ENCODE results near the gene HDLBP.

HDLBP gene

DNA sequence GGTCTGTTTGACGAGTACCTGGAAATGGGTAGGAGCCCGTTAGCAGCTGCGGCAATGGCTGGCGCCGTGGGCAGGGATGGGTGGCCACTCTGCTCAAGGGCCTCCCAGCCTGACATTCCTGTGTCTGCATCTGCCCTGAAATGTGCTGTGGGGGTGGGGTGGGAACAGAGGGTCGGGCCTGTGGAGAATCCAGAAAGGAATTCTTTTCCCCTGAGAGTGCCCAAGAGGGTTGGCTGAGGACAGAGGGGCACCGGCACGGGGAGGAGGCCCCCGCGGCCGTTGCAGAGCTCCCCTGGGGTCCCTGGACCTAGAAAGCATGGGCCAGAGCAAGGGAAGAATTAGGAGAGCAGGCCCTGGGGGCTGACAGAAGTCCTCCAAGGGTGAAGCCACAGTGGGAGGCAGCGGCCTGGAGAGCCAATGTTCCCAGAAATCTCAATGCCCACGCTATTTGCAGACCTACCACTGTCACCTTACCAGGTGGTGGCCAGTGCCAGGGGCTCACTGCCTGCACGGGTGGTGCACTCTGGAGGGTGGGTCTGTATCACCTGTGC lies 99.2 kb downstream of the HDLBP start:
- FAIRE-seq (no peak), DNase-seq (ENCODE audit: low spot score) (no peak)

DNA sequence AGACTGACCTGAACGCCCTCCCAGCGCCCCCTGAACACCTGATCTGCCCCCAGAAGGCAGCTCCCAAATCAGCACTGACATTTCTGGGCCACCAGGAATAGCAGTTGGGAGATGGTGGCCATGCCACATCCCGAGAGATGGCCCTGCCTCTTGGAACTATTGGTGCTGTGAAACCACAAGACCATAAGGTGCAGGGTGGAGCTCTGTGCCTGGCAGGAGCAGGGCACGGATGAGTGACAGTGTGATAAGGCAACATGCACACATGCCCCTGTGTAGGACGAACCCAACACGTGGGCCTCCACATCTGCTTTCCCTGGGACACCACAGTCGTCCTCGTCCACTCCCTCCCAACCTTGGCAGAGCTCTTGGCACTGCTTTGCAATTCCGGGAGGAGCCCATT lies 100.1 kb downstream of the HDLBP start:
- no peak for FAIRE-seq
- DNase-seq (ENCODE audit: low spot score), result no peak

DNA sequence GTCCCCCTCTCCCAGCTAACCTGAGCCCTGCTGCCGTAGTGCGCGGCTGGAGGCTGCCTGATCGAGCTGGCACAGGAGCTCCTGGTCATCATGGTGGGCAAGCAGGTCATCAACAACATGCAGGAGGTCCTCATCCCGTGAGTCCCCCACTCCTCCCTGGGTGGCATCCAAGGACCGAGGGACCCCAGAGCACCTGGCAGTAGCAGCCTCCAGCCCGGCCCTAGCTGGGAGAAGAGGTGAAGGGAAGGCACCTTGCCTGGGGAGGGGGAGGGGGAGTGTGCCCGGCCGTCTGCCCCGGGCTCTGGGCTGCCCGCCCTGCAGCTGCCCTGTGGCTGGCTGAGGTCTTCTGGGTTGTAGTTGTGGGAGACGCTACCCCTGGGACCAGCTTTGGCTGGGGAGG lies 100.7 kb downstream of the HDLBP start:
- FAIRE-seq (no peak), DNase-seq (ENCODE audit: low spot score) (no peak)

DNA sequence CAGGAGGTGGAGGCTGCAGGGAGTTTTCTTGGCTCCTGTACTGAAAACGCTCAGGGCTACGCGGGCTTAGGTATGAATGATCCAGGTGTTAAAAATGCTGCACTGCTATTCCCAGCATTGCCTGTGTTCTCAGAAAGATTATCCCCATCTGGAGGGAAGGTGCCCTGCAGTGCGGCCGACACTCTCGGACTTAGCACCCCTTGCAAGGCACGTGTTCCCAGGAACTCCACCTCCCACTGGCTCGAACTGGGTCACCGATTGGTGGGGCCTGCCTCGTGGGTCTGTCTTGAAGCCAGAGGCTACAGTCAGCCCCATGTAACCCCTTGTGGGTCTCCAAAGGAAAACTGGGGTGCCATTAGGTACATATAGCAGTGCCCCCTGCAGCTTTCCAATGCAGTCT lies 101.3 kb downstream of the HDLBP start:
- FAIRE-seq (no peak), DNase-seq (ENCODE audit: low spot score) (no peak)

DNA sequence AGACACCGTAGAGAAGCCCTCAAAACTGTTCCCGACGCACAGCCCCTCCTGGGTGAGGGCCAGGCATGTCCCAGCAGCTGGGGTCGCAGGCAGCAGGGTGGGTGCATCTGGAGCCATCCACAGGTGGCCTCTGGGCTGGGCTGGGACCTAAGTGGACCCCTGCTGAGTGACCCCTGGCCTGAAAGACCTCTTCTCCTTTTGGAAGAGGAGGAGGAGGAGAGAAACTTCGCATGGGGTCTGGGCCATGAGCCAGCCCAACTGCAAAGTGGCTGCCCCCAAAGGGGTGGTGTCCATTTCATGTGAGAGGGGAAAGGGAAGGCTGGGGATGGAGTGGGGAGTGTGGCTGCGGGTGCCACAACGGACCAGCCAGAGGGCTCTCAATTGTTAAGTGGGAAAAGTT lies 101.9 kb downstream of the HDLBP start:
- FAIRE-seq, result no peak
- DNase-seq (ENCODE audit: low spot score), result no peak

DNA sequence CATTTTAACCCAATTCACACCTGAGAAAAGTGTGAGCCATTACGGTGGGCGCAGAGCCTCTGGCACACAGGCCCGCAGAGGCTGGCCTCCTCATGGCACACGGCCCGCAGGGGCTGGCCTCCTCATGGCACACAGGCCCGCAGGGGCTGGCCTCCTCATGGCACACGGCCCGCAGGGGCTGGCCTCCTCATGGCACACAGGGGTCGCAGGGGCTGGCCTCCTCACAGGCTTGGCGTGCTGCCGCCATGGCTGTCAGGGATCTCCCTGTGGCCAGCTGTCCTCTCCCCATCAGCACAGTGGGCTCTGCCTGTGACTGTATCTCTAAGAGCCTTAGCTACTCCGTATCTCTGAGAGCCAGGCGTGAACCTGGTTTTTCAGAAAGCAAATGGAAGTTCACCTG lies 102.4 kb downstream of the HDLBP start:
- FAIRE-seq, result no peak
- DNase-seq (ENCODE audit: low spot score), result no peak

DNA sequence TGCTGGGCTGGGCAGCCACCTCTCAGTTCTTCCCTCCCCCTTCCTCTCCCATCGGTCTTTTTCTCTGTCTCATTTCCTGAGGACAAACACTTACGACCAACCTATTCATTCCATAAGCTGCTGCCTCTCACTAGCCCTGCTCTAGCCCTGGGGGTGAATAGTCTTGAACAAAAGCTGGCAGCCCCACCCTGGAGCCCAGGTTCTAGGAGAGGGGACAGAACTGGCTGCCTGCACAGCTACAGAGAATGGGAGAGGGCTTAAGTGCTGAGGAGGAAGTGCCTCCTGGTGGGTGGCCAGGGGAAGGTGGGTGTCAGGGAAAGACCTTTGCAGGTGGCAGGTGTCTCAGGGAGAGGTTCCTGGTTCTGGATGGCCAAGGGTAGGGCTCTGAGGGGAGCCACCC lies 104.2 kb downstream of the HDLBP start:
- no peak for FAIRE-seq

DNA sequence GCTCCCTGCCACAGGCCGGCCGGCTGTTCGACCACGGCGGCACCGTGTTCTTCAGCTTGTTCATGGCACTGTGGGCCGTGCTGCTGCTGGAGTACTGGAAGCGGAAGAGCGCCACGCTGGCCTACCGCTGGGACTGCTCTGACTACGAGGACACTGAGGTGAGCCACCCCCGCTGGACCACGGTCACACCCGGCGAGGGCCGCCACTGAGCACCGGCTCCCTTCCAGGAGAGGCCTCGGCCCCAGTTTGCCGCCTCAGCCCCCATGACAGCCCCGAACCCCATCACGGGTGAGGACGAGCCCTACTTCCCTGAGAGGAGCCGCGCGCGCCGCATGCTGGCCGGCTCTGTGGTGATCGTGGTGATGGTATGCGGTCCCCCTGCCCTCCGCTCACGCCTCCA lies 106.2 kb downstream of the HDLBP start:
- DNase-seq (ENCODE audit: low spot score), result no peak
- no peak for FAIRE-seq

More for the DNA sequence above, 104.2 kb downstream of the HDLBP start:
- DNase-seq (ENCODE audit: low spot score), result no peak

DNA sequence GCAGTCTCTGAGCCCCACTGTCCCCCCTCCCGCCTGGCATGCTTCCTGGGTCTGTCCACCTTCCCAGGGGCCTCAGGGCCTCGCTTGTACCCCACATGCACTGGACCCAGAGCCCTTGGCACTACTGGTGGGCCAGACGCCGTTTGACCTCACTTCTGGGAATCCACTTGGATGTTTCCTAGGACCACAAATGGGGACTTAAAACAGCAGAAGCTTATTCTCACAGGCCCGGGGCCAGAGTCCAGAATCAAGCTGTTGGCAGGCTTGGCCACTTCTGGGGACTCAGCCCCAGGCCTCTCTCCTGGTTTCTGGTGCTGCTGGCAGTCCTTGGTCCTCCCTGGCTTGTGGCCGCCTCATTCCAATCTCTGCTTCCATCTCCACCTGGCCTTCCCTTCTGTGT lies 107.4 kb downstream of the HDLBP start:
- no peak for DNase-seq (ENCODE audit: low spot score)

DNA sequence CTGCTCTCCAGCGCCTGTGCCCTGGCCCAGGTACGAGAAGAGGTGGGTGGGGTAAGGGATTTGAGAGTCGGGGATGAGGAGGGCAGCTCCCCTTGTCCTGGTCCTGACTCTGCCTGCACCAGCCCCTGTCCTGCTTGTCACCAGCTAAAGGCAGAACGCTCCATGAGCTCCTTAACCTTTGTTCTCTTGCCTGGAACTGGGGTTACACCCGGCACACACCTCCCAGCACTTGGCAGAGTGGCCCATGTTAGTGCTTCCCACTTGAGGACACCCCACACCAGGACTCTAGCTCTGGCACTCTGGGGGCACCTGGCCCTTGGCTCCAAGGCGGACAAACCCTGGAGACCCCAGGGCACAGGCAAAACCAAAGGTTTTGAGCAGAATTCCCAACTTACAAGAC lies 107.8 kb downstream of the HDLBP start:
- FAIRE-seq (no peak), DNase-seq (ENCODE audit: low spot score) (no peak)

More for the DNA sequence above, 107.4 kb downstream of the HDLBP start:
- no peak for FAIRE-seq

DNA sequence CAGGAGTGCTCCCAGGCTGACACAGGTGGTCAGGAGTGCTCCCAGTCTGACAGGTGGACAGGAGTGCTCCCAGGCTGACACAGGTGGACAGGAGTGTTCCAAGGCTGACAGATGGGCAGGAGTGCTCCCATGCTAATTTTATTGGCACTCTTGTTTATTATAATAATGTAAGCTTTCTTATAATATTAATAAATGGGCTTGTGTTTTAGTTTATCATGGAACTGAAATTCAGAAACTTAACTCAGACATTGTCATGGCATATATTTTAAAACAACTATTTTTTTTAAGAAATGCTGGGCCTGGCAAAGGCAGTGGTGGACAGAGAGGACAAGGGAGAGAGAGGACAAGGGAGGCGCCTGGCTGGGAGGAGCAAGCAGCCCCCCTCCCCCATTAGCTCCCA lies 108.3 kb downstream of the HDLBP start:
- DNase-seq (ENCODE audit: low spot score) (no peak), FAIRE-seq (no peak)

DNA sequence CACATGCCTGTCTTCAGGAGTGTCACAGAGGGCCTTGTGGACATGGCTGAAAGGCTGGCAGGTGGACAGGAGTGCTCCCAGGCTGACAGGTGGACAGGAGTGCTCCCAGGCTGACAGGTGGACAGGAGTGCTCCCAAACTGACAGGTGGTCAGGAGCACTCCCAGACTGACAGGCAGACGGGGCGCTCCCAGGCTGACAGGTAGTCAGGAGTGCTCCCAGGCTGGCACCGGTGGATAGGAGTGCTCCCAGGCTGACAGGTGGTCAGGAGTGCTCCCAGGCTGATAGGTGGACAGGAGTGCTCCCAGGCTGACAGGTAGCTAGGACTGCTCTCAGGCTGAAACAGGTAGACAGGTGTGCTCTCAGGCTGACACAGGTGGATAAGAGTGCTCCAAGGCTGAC lies 110.4 kb downstream of the HDLBP start:
- DNase-seq (ENCODE audit: low spot score) (no peak), FAIRE-seq (no peak)

DNA sequence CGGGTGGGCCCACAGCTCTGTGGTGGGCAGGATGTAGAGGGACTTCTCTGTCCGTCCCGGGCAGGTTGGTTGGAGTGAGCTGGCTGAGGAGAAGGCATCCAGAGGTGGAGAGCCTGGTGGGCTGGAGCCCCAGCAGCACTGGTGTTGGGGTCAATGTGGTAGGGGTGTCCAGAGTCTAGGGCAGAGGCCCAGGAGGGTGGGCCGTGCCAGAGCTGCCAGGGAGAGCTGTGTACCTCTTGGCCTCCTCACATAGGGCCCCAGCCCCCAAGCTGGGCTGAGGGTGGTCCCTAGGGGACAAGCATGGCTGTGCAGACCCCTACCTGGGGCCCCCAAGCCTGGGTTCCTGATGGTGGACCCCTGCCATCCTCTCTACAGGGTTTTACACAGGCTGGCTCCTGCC lies 111.0 kb downstream of the HDLBP start:
- DNase-seq (ENCODE audit: low spot score) (no peak), FAIRE-seq (no peak)

DNA sequence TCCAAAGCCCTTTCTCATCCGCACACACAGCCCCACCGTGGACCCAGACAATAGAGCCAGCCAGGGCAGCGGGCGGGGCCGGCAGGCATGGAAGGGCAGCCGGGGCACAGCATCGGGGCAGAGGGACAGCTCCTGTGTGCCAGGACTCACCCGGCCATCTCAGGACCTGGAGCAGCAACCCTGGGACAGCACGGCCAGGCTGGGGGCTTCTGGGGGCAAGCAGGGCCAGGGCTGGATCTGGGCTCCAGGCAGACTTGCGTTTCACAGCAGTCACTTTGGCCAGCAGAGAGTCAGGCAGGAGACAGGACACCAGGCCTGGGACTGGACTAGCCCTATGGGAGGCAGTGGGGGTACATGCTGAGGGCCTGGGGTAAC lies 111.5 kb downstream of the HDLBP start:
- no peak for FAIRE-seq
- DNase-seq (ENCODE audit: low spot score), result no peak

DNA sequence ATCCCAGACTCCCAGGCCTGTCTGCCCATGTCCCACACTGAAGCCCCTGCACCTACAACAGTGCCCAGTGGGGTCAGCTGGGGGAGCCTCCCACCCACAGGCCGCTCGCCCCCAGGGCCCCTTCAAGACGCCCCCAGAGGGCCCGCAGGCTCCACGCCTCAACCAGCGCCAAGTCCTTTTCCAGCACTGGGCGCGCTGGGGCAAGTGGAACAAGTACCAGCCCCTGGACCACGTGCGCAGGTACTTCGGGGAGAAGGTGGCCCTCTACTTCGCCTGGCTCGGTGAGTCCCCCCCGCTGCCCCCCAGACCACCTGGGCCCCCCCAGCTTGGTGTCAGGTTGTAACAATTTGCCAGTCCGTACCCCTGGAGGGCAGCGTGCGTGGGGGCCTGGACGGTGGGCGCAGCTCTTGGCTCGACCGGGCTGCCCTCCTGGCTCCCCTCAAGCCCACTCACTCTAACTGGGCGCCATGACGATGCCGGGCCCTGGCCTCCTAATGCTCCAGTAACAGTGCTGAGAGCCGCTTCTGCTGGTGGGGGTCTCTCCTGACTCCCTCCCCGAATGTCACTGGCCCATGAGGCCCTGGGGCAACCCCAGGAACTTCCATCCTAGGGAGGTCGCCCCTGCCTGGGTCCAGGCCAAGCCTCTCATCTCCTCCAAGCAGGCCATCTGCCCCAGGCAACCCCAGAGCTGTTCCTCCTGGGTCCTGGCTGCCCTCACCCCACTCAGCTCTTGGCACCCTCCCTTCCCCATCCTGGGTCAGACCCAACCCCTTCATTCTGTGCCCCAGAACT lies 112.1 kb downstream of the HDLBP start:
- FAIRE-seq, result no peak
- DNase-seq (ENCODE audit: low spot score), result no peak

DNA sequence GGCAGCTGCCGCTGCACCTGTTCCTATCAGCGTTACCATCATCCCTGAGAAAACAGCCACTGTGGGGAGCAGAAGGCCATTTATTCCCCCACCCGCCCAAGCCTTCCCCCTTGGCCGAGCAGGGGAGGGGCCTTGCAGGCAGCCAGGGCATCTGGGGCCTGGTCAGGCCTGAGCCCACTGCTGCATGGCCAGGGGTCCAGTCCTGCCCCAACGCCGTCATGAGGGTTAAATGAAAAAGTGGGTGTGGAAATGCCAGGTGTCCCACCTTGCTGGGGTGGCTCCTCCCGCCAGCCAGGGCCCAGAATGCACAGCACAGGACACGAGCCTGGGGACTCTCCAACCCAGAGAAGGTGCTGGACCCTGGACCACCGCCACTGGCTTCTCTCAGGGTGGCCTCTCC lies 112.8 kb downstream of the HDLBP start:
- FAIRE-seq, result no peak
- DNase-seq (ENCODE audit: low spot score), result no peak

DNA sequence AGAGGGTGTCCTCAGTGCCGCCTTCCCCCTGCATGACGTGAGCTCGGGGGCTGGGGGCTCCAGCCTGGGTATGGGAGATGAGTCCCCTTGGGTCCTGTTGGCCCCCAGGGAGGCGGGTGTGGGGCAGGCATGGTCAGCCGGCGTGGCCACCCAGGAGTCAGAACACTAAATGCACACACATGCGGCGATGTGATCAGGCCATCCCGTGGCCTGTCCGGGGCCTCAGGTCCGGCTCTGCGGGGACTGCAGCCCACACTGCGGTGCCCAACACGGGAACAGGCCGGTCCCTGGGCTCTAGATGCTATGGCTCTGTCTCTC lies 113.2 kb downstream of the HDLBP start:
- FAIRE-seq (no peak), DNase-seq (ENCODE audit: low spot score) (no peak)

DNA sequence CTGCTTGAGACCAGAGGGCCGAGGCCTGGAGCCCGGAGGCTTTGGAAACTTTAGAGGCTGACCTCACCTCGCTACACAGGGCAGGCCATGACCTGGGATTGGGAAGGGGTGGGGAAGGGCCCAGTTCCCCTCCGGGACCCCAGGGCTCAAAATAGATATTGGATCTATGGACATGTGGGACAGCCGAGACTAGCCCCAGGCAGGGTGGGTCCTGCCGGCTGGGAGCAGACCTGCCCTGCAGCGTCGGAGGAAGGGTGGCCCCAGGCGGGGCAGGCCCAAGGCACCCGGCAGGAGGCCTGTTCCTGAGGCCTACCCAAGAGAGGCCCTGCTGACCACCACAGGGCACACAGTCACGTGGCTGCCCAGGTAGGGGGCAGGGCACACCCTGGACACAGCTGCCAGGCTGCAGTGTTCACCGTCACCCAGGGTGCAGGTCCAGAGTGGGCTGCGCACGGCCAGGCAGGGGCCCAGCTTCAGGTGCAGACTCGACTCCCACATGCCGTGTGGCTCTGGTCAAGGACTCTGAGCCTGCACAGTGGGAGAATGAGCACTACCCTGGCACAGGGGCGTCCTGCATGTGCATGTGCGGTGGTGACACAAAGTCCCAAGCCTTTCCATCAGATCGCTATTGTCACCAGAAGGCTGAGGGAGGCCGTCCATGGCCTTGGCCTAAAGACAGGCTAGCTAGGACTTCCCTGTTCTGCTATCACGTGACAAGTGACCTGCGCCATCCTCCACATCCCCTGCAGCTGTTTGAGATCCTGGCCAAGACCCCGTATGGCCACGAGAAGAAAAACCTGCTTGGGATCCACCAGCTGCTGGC lies 113.8 kb downstream of the HDLBP start:
- DNase-seq (ENCODE audit: low spot score) (no peak), FAIRE-seq (no peak)

DNA sequence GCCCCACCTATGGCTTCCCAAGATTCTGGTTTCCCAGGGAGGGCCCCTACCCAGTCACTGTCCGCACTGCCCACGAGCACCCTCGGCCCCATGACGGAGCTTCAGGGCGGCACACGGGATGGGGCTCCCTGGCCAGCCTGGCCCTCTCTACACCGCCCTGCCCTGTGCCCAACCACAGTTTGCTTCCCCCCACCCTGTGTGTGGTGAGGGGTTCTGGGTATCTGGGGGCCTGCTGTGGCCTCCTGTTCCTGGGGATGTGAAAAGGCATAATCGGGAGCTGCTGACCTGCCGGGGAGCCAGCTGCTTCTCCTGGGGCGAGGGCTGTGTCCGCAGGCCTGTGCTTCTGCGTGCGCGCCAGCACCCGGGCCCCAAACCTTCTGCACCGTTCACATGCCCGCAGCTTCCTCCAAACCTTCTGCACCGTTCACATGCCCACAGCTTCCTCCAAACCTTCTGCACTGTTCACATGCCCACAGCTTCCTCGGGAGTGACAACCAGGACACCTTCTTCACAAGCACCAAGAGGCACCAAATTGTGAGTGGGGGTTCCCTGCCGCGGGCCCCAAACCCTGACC lies 114.6 kb downstream of the HDLBP start:
- FAIRE-seq (no peak), DNase-seq (ENCODE audit: low spot score) (no peak)

DNA sequence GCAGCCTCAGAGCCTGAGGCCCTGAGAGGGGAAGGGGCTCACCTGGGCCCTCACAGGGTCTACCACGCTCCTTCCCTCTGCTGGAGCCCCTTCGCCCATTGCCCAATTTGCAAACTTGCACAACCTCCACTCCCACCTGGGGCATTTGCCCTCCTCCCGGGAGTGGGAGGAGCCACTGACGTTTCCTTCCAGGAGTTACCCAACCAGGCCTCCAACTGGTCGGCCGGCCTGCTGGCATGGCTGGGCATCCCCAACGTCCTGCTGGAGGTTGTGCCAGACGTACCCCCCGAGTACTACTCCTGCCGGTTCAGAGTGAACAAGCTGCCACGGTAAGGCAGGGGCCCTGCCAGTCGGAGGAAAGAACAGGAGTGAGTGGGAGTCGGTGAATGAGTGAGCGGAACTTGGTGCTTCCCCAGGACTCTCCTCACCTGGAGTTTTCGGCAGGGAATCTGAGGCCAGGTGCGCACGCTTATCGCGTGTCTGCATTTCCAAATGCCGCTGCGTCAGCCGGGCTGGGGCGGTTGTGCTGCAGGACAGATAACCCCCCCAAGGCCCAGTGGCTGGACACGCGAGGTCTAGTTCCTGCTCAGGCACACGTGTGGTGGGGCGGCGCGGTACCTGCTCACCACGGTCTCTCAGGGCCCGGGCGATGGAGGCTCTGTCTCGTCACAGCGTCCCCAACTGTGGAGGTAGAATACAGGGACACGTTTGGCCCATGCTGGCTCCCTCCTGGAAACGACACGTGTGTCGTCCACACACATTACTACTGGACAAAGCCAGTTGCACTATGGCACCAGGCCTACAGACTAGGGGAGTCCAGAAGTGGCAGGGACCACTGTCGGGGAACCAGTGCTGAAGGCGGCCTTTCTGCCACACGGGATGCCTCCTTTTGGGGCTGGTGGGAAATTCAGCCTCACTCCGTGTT lies 115.3 kb downstream of the HDLBP start:
- FAIRE-seq (no peak), DNase-seq (ENCODE audit: low spot score) (no peak)

DNA sequence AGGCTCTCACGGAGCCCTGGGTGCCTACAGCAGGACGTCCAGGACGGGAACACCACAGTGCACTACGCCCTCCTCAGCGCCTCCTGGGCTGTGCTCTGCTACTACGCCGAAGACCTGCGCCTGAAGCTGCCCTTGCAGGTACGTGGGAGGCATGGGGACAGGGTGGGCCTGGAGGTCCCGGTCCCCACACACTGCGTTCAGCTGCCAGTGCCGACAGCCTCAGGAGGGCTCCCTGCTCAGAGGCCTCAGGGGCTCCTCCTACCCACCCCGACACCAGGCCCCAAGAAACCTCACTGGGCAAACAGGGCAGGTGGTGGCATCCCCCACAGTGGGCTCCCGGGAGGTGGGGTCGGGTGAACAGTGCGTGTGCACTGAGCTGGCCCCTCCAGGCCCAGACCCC lies 116.2 kb downstream of the HDLBP start:
- no peak for FAIRE-seq
- no peak for DNase-seq (ENCODE audit: low spot score)

Measured in urothelium cell line (cell line).